ENCODE data around the gene GNGT1.

The GNGT1 gene

GRCh38 chr7:93943816-93944540 is 37.6 kb downstream of the GNGT1 start:
- no peak for DNase-seq

- DNase-seq: no peak
Measured at GRCh38 chr7:93944673-93945072, 38.3 kb downstream of the GNGT1 start.

- no peak for DNase-seq
Measured at GRCh38 chr7:93945083-93945482, 38.7 kb downstream of the GNGT1 start.

- DNase-seq: no peak
Measured at GRCh38 chr7:93945756-93946535, 39.6 kb downstream of the GNGT1 start.

GRCh38 chr7:93948106-93948505 is 41.7 kb downstream of the GNGT1 start:
- no peak for DNase-seq

GRCh38 chr7:93948873-93949272 is 42.5 kb downstream of the GNGT1 start:
- DNase-seq: no peak

GRCh38 chr7:93949423-93949822 is 43.1 kb downstream of the GNGT1 start:
- DNase-seq: no peak

- no peak for DNase-seq
Measured at GRCh38 chr7:93955304-93955703, 48.9 kb downstream of the GNGT1 start.

- no peak for DNase-seq
Measured at GRCh38 chr7:93957767-93958166, 51.4 kb downstream of the GNGT1 start.

GRCh38 chr7:93958216-93958615 is 51.8 kb downstream of the GNGT1 start:
- DNase-seq: no peak

GRCh38 chr7:93958651-93959050 is 52.3 kb downstream of the GNGT1 start:
- DNase-seq: no peak
